A549 (cell line): Measurements from ENCODE around the gene CMIP. TPM values are rescaled to one million over a fixed set of nuclear protein-coding genes. Genes with fewer than 3 reads are reported as not detected.

Experiments used
- ATAC-seq, 2 experiments: fragments of 200-7000 bp in 1 of 2; fragments of >200 bp in 1 of 2; cut with Nextera tagmentation in 1 of 2; cut with Tn5 transposase in 1 of 2; 3 replicates each; pipeline versions ENCODE4 v1.8.0 to v1.9.1; 2018 to 2020; ENCODE audit warnings: mild to moderate bottlenecking in 1 of 2, moderate library complexity in 1 of 2
- CTCF ChIA-PET: fragments of 300-600 bp; sonication (Branson Sonifier 250); formaldehyde crosslinking; extraction: SDS; loops from one replicate; lab custom pipeline; 2021; ENCODE audit warnings: antibody characterized with exemption, inconsistent platforms; lab: Yijun Ruan, JAX
- POLR2A ChIA-PET: fragments of 350-600 bp; formaldehyde crosslinking; extraction: SDS; loops from one replicate; lab custom pipeline; 2021; ENCODE audit warnings: antibody characterized with exemption, inconsistent platforms; lab: Yijun Ruan, JAX
- DNase-seq, 2 experiments: peaks; one replicate each; pipeline versions ENCODE4 v3.0.0 to v3.0.0-alpha.2; 2011 to 2016; ENCODE audit warnings: low read depth in 1 of 2, low spot score in 1 of 2
- FAIRE-seq: peaks from 2 replicates; lab custom pipeline; 2011; peaks lifted over from hg19 to GRCh38; lab: Jason Lieb, UNC
- H3K27ac ChIP-seq, 2 experiments: fragments of >200 bp; sonication (Bioruptor Twin); formaldehyde crosslinking; 3 replicates each; pipeline ENCODE4 v1.5.1; 2016 to 2017
- H3K4me1 ChIP-seq: fragments of >200 bp; sonication (Bioruptor Twin); formaldehyde crosslinking; 3 replicates; pipeline ENCODE4 v1.6.1; 2016
- H3K4me2 ChIP-seq: fragments of >200 bp; sonication (Bioruptor Twin); formaldehyde crosslinking; 3 replicates; pipeline ENCODE4 v1.6.1; 2016
- H3K4me3 ChIP-seq: fragments of >200 bp; sonication (Bioruptor Twin); formaldehyde crosslinking; 3 replicates; pipeline ENCODE4 v1.5.1; 2016
- H3K9me3 ChIP-seq: fragments of >200 bp; sonication (Bioruptor Twin); formaldehyde crosslinking; 3 replicates; pipeline ENCODE4 v1.6.1; 2016
- CEBPB ChIP-seq, 2 experiments: fragments of >200 bp in 1 of 2; sonication (Bioruptor Twin) in 1 of 2; formaldehyde crosslinking in 1 of 2; IDR thresholded peaks; 2 replicates each; pipeline ENCODE4 v1.6.1; 2012 to 2016
- EHF ChIP-seq: fragments of 250-450 bp; sonication (Bioruptor Pico); IDR thresholded peaks from 2 replicates; pipeline ENCODE4 v1.5.0; 2020; ENCODE audit warnings: mild to moderate bottlenecking
- EHMT2 ChIP-seq: fragments of 200-600 bp; sonication (generic); IDR thresholded peaks from 2 replicates; pipeline ENCODE4 v1.6.1; 2016; ENCODE audit warnings: antibody characterized with exemption, low read depth, mild to moderate bottlenecking, moderate library complexity
- FOSL2 ChIP-seq, 2 experiments: fragments of 450-650 bp in 1 of 2; fragments of >200 bp in 1 of 2; sonication (Bioruptor Twin) in 1 of 2; formaldehyde crosslinking; IDR thresholded peaks; 2 replicates each; pipeline versions ENCODE4 v1.5.0 to v1.6.1; 2016 to 2020; ENCODE audit warnings: mild to moderate bottlenecking in 1 of 2, moderate library complexity in 1 of 2
- FOXS1 ChIP-seq: fragments of 250-450 bp; sonication (Bioruptor Pico); IDR thresholded peaks from 2 replicates; pipeline ENCODE4 v1.5.0; 2020; ENCODE audit warnings: mild to moderate bottlenecking, moderate library complexity
- HDAC2 ChIP-seq: fragments of 200-600 bp; sonication (generic); IDR thresholded peaks from 2 replicates; pipeline ENCODE4 v1.6.1; 2016
- HEYL ChIP-seq: fragments of 250-450 bp; sonication (Bioruptor Pico); IDR thresholded peaks from 2 replicates; pipeline ENCODE4 v1.8.0; 2021; ENCODE audit warnings: mild to moderate bottlenecking, moderate library complexity
- HOXB5 ChIP-seq: fragments of 250-450 bp; sonication (Bioruptor Pico); IDR thresholded peaks from 2 replicates; pipeline ENCODE4 v1.5.0; 2020; ENCODE audit warnings: mild to moderate bottlenecking, moderate library complexity
- JUN ChIP-seq, 2 experiments: fragments of >200 bp; sonication (Bioruptor Twin); formaldehyde crosslinking; IDR thresholded peaks; 2 replicates in 1 of 2; 3 replicates in 1 of 2; pipeline ENCODE4 v1.6.1; 2016 to 2017
- KDM5A ChIP-seq: fragments of 200-600 bp; sonication (generic); IDR thresholded peaks from 2 replicates; pipeline ENCODE4 v1.6.1; 2016; ENCODE audit warnings: antibody characterized with exemption, mild to moderate bottlenecking
- MAZ ChIP-seq: fragments of 150-350 bp; IDR thresholded peaks from 2 replicates; pipeline ENCODE4 v1.6.1; 2014; ENCODE audit warnings: antibody characterized with exemption, low read depth, low read length, borderline replicate concordance
- NR3C1 ChIP-seq: fragments of >200 bp; sonication (Bioruptor Twin); formaldehyde crosslinking; IDR thresholded peaks from 3 replicates; pipeline ENCODE4 v1.6.1; 2017
- PHF8 ChIP-seq: fragments of 200-600 bp; sonication (generic); IDR thresholded peaks from 2 replicates; pipeline ENCODE4 v1.6.1; 2016; ENCODE audit warnings: low read depth, mild to moderate bottlenecking, antibody characterized with exemption, moderate library complexity, borderline replicate concordance
- POLR2A ChIP-seq: IDR thresholded peaks from 2 replicates; pipeline ENCODE4 v1.6.1; 2012; ENCODE audit warnings: mild to moderate bottlenecking, low read length
- RNF2 ChIP-seq: fragments of 200-600 bp; sonication (generic); IDR thresholded peaks from 2 replicates; pipeline ENCODE4 v1.6.1; 2016; ENCODE audit warnings: low read depth, mild to moderate bottlenecking, antibody characterized with exemption, moderate library complexity, borderline replicate concordance
- SMC3 ChIP-seq: fragments of >200 bp; sonication (Bioruptor Twin); formaldehyde crosslinking; IDR thresholded peaks from 3 replicates; pipeline ENCODE4 v1.6.1; 2018; ENCODE audit warnings: inconsistent platforms
- ZSCAN20 ChIP-seq: fragments of 250-450 bp; sonication (Bioruptor Pico); IDR thresholded peaks from 2 replicates; pipeline ENCODE4 v1.8.0; 2022; ENCODE audit warnings: mild to moderate bottlenecking, moderate library complexity
- WGBS: methylation state at CpG from one replicate; pipeline ENCODE4 v1.1.6; 2017; ENCODE audit errors: missing lambda C conversion rate; 5-methylcytosine and 5-hydroxymethylcytosine counted together
- polyA plus RNA-seq, 4 experiments: library from polyadenylated mRNA; depleted of rRNA in 3 of 4; stranded (reverse); fragments of >200 nt; fragmentation: RNase III in 1 of 4; extraction: RNeasy Plus Mini Kit Qiagen cat#74134 plus additional on column Dnase treatment in 1 of 4; gene quantifications; 2 replicates in 3 of 4; 3 replicates in 1 of 4; pipeline ENCODE4 v1.2.3, GENCODE V29; 2011 to 2017
- TF ChIP-seq, protein P1 (sequence below): IDR thresholded peaks from 2 replicates; pipeline ENCODE4 v1.6.1; 2012; ENCODE audit warnings: low read depth, borderline replicate concordance
- TF ChIP-seq, protein P2 (sequence below): fragments of 250-450 bp; sonication (Bioruptor Pico); IDR thresholded peaks from 2 replicates; pipeline ENCODE4 v1.5.0; 2021; ENCODE audit warnings: mild to moderate bottlenecking, moderate library complexity, borderline replicate concordance
- TF ChIP-seq, protein P3 (sequence below): IDR thresholded peaks from 2 replicates; pipeline ENCODE4 v1.6.1; 2012
- TF ChIP-seq, protein P4 (sequence below): fragments of 450-650 bp; IDR thresholded peaks from 2 replicates; pipeline ENCODE4 v1.6.1; 2014; ENCODE audit warnings: antibody characterized with exemption
- TF ChIP-seq, protein P5 (sequence below): IDR thresholded peaks from 2 replicates; pipeline ENCODE4 v1.6.1; 2012
- TF ChIP-seq, protein P6 (sequence below): fragments of 200-600 bp; sonication (generic); IDR thresholded peaks from 2 replicates; pipeline ENCODE4 v1.6.1; 2016; ENCODE audit warnings: antibody characterized with exemption, mild to moderate bottlenecking, moderate library complexity

CMIP gene
- polyA plus RNA-seq, 2 of the 4 experiments (the other 2 are of a cell fraction), result 21.6 to 125 TPM

DNA sequence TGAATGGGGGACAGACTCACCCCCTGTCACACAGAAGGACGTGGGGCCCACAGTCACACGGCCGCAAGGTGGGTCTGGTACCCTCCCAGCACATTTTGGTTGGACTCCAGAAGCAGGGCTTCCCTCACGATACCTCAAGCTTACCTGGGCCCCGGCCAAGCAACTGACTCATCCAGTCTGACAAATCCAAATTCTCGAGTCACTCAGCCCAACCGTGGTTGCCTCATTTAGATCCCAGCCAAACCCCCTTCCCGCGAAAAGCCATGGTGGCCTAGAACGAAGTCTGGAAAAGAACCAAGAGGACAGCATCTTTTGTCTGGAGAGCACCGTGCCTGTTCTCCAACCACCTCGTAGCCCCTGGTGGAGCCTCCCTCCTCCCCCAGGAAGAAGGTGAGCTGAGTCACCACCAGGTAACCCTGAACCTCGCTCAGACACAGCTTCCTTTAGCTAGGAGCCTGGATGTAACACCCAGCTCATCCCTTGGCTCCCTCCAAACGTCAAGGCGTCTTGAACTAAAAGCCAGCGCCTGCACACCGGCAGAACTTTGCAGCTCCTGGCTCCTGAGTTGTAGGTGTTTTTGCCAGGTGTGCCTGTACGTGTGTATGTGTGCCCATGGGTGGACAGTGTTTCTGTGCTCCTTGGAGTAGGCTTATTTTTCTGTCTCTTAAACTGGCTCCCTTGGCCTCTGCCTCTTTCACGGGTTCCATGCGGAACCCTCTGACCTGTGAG lies 78.9 kb downstream of the CMIP start:
- TF ChIP-seq, protein P1, sequence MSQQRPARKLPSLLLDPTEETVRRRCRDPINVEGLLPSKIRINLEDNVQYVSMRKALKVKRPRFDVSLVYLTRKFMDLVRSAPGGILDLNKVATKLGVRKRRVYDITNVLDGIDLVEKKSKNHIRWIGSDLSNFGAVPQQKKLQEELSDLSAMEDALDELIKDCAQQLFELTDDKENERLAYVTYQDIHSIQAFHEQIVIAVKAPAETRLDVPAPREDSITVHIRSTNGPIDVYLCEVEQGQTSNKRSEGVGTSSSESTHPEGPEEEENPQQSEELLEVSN, result peak; percentile 46; the same call in 1 of the 2 replicates
- TF ChIP-seq NR3C1 (no peak), FOSL2 (IDR thresholded peaks at IDR 0.05) (0 out of 2 replicates have a peak, but pooled peaks have one; percentile 41), FOSL2 (CRISPR knock-in tag; IDR thresholded peaks at IDR 0.05) (peak; percentile 50; the same call in 1 of the 2 replicates), RNF2 (no peak), CEBPB (IDR thresholded peaks at IDR 0.05) (peak in 1 of 2 experiments; percentile 41; a peak in 1 of 4 replicates), ZSCAN20 (CRISPR knock-in tag) (no peak)
- ChIA-PET POLR2A (no interaction called here), CTCF (interaction anchor here (0.8 to 2.4 kb wide), 6 partner anchors 9 to 206 kb away, joined by 3 to 9 read pairs (median 3); no protein-coding TSS in a partner anchor)
- H3K9me3 ChIP-seq, result no peaks in the 10 kb centered on the region
- FAIRE-seq (no peak), DNase-seq (peak; percentile 53 to 65), ATAC-seq (peak; percentile 33 to 52; a peak in 5 of 6 replicates)
- WGBS, result 44% methylated on average over 20 of the region's 20 CpGs
- H3K4me2 ChIP-seq, result peak overlapping the region; percentile 44
- H3K4me1 ChIP-seq, result peaks cover 94% of the 10 kb centered on the region
- peak overlapping the region; percentile 47 to 79 for H3K27ac ChIP-seq
- no peak overlapping the region for H3K4me3 ChIP-seq

DNA sequence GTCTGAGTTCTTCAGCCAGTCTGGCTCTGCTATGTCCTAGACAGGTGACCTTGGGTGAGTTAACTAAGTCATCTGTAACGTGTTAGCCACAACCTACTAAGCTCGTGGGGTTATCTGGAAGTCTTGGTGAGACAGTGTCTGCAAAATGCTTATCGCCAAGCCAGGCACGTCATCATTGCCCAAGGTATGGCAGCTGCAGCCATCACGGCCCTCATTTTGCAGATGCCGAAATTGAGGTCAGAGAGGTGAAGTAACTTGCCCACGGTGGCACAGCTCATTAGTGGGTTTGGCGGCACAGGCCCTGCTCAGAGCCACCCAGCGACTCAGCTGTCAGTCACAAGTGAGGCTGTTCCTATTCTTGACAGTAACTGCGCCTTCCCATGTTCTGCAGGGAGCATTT lies 79.8 kb downstream of the CMIP start:
- no peak for TF ChIP-seq HEYL
- TF ChIP-seq POLR2A, result no peak
- TF ChIP-seq MAZ, result no peak
- TF ChIP-seq NR3C1, result no peak
- TF ChIP-seq, protein P2, sequence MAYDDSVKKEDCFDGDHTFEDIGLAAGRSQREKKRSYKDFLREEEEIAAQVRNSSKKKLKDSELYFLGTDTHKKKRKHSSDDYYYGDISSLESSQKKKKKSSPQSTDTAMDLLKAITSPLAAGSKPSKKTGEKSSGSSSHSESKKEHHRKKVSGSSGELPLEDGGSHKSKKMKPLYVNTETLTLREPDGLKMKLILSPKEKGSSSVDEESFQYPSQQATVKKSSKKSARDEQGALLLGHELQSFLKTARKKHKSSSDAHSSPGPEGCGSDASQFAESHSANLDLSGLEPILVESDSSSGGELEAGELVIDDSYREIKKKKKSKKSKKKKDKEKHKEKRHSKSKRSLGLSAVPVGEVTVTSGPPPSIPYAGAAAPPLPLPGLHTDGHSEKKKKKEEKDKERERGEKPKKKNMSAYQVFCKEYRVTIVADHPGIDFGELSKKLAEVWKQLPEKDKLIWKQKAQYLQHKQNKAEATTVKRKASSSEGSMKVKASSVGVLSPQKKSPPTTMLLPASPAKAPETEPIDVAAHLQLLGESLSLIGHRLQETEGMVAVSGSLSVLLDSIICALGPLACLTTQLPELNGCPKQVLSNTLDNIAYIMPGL (CRISPR knock-in tag), result no peak
- TF ChIP-seq HOXB5, result no peak
- no peak for TF ChIP-seq PHF8
- TF ChIP-seq, protein P3, sequence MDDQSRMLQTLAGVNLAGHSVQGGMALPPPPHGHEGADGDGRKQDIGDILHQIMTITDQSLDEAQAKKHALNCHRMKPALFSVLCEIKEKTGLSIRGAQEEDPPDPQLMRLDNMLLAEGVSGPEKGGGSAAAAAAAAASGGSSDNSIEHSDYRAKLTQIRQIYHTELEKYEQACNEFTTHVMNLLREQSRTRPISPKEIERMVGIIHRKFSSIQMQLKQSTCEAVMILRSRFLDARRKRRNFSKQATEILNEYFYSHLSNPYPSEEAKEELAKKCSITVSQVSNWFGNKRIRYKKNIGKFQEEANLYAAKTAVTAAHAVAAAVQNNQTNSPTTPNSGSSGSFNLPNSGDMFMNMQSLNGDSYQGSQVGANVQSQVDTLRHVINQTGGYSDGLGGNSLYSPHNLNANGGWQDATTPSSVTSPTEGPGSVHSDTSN, result no peak
- no peak for TF ChIP-seq HDAC2
- no peak for TF ChIP-seq EHF (CRISPR knock-in tag)
- TF ChIP-seq FOXS1 (CRISPR knock-in tag), result no peak
- TF ChIP-seq JUN (IDR thresholded peaks at IDR 0.05), result no peak
- no peak for TF ChIP-seq KDM5A
- TF ChIP-seq, protein P4, sequence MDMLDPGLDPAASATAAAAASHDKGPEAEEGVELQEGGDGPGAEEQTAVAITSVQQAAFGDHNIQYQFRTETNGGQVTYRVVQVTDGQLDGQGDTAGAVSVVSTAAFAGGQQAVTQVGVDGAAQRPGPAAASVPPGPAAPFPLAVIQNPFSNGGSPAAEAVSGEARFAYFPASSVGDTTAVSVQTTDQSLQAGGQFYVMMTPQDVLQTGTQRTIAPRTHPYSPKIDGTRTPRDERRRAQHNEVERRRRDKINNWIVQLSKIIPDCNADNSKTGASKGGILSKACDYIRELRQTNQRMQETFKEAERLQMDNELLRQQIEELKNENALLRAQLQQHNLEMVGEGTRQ, result no peak
- no peak for TF ChIP-seq EHMT2
- TF ChIP-seq, protein P5, sequence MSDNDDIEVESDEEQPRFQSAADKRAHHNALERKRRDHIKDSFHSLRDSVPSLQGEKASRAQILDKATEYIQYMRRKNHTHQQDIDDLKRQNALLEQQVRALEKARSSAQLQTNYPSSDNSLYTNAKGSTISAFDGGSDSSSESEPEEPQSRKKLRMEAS, result no peak
- TF ChIP-seq, protein P6, sequence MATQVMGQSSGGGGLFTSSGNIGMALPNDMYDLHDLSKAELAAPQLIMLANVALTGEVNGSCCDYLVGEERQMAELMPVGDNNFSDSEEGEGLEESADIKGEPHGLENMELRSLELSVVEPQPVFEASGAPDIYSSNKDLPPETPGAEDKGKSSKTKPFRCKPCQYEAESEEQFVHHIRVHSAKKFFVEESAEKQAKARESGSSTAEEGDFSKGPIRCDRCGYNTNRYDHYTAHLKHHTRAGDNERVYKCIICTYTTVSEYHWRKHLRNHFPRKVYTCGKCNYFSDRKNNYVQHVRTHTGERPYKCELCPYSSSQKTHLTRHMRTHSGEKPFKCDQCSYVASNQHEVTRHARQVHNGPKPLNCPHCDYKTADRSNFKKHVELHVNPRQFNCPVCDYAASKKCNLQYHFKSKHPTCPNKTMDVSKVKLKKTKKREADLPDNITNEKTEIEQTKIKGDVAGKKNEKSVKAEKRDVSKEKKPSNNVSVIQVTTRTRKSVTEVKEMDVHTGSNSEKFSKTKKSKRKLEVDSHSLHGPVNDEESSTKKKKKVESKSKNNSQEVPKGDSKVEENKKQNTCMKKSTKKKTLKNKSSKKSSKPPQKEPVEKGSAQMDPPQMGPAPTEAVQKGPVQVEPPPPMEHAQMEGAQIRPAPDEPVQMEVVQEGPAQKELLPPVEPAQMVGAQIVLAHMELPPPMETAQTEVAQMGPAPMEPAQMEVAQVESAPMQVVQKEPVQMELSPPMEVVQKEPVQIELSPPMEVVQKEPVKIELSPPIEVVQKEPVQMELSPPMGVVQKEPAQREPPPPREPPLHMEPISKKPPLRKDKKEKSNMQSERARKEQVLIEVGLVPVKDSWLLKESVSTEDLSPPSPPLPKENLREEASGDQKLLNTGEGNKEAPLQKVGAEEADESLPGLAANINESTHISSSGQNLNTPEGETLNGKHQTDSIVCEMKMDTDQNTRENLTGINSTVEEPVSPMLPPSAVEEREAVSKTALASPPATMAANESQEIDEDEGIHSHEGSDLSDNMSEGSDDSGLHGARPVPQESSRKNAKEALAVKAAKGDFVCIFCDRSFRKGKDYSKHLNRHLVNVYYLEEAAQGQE, result no peak
- TF ChIP-seq CEBPB (IDR thresholded peaks at IDR 0.05), result no peak
- TF ChIP-seq SMC3, result no peak
- DNase-seq, result no peak
- H3K9me3 ChIP-seq, result no peaks in the 10 kb centered on the region
- 85% methylated on average over 10 of the region's 10 CpGs for WGBS
- ChIA-PET CTCF (interaction anchor here (0.8 to 2.4 kb wide), 5 partner anchors 58 to 205 kb away, joined by 3 to 9 read pairs (median 4); no protein-coding TSS in a partner anchor), POLR2A (no interaction called here)
- H3K27ac ChIP-seq, result peak overlapping the region; percentile 47 to 79; a peak in 5 of 6 replicates
- H3K4me3 ChIP-seq, result no peak overlapping the region
- ATAC-seq, result no peak
- H3K4me2 ChIP-seq, result peak overlapping the region; percentile 44
- no peak for FAIRE-seq
- peaks cover 94% of the 10 kb centered on the region for H3K4me1 ChIP-seq
